ENCODE results near the gene UGT1A8. TPM values are rescaled to one million over a fixed set of nuclear protein-coding genes. Genes with fewer than 3 reads are reported as not detected.
A peak's percentile ranks its signal among the peaks of the same experiment; 100 is the strongest.
"Not testable (repeated sequence)": the region's sequence is repeated elsewhere in the genome, so short reads cannot be mapped to it uniquely, and the experiment has no call there.

Gene UGT1A8
- total RNA-seq (2014; rRNA removed; shearing (Covaris generic); ENCODE audit: low replicate concordance): 0.27 and 2.2 TPM in 2 replicates

- not testable (repeated sequence) for H3K4me3 ChIP-seq
- H3K9me3 ChIP-seq: peaks cover 12% of the 10 kb centered on the region
- peak; percentile 28 for DNase-seq
Measured at GRCh38 chr2:233617476-233617875, at the start of gene UGT1A8. UGT1A8 (plus strand) TSS chr2:233617633; CDS start chr2:233617708, 75 bp downstream.

DNA sequence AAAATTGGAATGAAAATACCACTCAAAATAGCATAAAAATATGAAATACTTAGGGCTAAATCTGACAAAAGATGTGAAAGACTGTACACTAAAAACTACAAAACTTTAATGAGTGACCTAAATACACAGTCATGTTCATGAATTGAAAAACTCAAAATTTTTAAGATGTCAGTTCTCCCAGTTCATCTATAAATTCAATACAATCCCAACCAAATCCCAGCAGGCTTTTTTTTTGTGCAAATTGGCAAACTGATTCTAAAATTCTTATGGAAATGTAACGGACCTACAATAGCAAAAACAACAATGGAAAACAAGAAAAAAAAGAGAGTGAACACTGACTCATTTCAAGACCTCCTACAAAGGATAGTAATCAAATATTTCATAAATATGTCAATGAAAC is 46.4 kb upstream of the UGT1A8 start:
- no peaks in the 10 kb centered on the region for H3K9me3 ChIP-seq
- H3K4me3 ChIP-seq: no peak overlapping the region
- H3K27me3 ChIP-seq: peaks cover 2% of the 10 kb centered on the region; the same call in 1 of the 2 replicates
- DNase-seq: no peak
- no peaks in the 10 kb centered on the region for H3K36me3 ChIP-seq

More at GRCh38 chr2:233617476-233617875, at the start of gene UGT1A8:
- not testable (repeated sequence) for H3K36me3 ChIP-seq, H3K27me3 ChIP-seq

DNA sequence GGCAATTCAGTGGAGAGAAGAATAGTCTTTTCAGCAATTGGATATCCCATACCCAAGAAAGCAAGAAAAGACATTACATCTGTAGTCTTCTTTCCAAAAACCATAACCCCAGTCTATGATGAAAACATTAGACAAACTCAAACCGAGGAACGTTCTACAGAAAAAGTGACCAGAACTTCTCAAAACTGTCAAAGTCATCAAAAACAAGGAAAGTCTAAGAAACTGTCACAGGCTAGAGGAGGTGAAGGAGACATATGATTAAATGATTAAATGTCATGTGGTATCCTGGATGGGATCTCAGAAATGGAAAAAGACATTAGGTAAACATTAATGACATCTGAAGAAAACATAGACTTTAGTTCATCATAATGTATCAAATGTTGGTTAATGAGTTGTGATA is 46.0 kb upstream of the UGT1A8 start:
- Histone ChIP-seq H3K9me3 (no peaks in the 10 kb centered on the region), H3K4me3 (no peak overlapping the region), H3K36me3 (no peaks in the 10 kb centered on the region), H3K27me3 (peaks cover 2% of the 10 kb centered on the region; the same call in 1 of the 2 replicates)
- no peak for DNase-seq

GRCh38 chr2:233572468-233572867 is 45.0 kb upstream of the UGT1A8 start:
- H3K4me3 ChIP-seq: no peak overlapping the region
- no peaks in the 10 kb centered on the region; the same call in 1 of the 2 replicates for H3K9me3 ChIP-seq
- H3K27me3 ChIP-seq: peaks cover 2% of the 10 kb centered on the region; the same call in 1 of the 2 replicates
- H3K36me3 ChIP-seq: no peaks in the 10 kb centered on the region
- no peak for DNase-seq

DNA sequence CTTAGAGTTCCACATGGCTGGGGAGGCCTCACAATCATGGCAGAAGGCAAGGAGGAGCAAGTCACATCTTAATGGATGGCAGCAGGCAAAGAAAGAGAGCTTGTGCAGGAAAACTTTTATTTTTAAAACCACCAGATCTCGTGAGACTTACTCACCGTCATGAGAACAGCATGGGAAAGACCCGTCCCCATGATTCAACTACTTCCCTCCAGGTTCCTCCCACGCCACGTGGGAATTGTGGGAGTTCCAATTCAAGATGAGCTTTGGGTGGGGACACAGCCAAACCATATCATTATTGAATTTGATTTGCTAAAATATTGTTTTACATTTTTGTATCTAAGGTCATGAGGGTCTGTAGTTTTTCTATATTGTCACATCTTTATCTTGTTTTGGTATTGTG is 40.1 kb upstream of the UGT1A8 start:
- not testable (repeated sequence) for H3K4me3 ChIP-seq, H3K27me3 ChIP-seq, H3K36me3 ChIP-seq, DNase-seq, H3K9me3 ChIP-seq

DNA sequence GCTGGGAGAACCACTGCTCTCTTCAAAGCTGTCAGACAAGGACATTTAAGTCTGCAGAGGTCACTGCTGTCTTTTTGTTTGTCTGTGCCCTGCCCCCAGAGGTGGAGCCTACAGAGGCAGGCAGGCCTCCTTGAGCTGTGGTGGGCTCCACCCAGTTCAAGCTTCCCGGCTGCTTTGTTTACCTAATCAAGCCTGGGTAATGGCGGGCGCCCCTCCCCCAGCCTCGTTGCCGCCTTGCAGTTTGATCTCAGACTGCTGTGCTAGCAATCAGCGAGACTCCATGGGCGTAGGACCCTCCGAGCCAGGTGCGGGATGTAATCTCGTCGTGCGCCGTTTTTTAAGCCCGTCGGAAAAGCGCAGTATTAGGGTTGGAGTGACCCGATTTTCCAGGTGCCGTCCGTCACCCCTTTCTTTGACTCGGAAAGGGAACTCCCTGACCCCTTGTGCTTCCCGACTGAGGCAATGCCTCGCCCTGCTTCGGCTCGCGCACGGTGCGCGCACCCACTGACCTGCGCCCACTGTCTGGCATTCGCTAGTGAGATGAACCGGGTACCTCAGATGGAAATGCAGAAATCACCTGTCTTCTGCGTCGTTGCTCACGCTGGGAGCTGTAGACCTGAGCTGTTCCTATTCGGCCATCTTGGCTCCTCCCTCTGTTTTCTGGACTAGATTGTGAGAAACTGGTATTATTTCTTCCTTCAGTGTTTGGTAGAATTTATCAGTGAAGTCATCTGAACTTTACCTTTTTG is 34.0 kb upstream of the UGT1A8 start:
- H3K27me3 ChIP-seq, H3K9me3 ChIP-seq, DNase-seq, H3K4me3 ChIP-seq, H3K36me3 ChIP-seq: not testable (repeated sequence)

- DNase-seq: no peak
- Histone ChIP-seq H3K9me3 (no peaks in the 10 kb centered on the region), H3K36me3 (no peaks in the 10 kb centered on the region), H3K4me3 (no peak overlapping the region), H3K27me3 (no peaks in the 10 kb centered on the region)
Measured at GRCh38 chr2:233584210-233584609, 33.2 kb upstream of the UGT1A8 start.

DNA sequence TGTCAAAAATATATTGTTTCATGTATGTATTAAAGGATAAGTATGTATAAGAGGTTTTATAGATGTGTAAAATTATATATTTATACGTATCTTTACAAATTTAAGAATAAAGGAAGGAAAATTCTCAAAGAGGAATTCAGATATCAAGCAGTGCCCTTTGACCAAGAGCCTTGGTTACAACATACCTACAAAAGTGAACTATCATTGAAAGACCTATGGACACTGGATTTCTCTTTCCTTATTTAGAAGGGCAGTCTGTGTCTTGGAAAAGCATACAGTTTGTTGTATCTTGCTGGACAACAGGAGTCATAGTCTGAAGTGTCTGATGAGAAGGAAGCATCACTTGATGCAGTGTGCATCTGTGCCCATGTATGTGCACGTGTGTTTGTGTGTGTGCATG is 29.0 kb upstream of the UGT1A8 start:
- DNase-seq: no peak
- H3K36me3 ChIP-seq: no peaks in the 10 kb centered on the region
- no peaks in the 10 kb centered on the region for H3K9me3 ChIP-seq
- no peak overlapping the region for H3K4me3 ChIP-seq
- no peaks in the 10 kb centered on the region for H3K27me3 ChIP-seq

- not testable (repeated sequence) for DNase-seq, H3K36me3 ChIP-seq, H3K9me3 ChIP-seq, H3K4me3 ChIP-seq, H3K27me3 ChIP-seq
Measured at GRCh38 chr2:233592706-233593105, 24.7 kb upstream of the UGT1A8 start.

GRCh38 chr2:233593201-233593600 is 24.2 kb upstream of the UGT1A8 start:
- Histone ChIP-seq H3K27me3 (no peaks in the 10 kb centered on the region), H3K9me3 (no peaks in the 10 kb centered on the region), H3K4me3 (no peak overlapping the region), H3K36me3 (no peaks in the 10 kb centered on the region)
- DNase-seq: no peak

DNA sequence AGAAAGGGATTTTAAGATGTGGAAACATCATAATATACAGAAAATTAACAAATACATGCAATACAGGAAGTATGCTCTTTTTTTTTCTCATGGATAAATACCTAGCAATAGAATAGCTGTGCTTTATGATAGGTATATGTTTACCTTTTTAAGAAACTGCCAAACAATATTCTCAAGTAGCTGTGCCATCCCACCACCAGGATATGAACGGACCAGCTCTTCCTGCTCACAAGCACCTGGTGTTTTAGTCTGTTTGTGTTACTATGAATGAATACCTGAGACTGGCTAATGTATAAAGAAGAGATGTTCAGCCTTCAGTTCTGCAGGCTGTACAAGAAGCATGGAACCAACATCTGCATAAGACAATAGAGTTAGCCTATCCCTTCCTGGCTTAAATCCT is 19.9 kb upstream of the UGT1A8 start:
- Histone ChIP-seq H3K36me3 (no peaks in the 10 kb centered on the region), H3K4me3 (no peak overlapping the region), H3K27me3 (no peaks in the 10 kb centered on the region), H3K9me3 (no peaks in the 10 kb centered on the region)
- DNase-seq: no peak

DNA sequence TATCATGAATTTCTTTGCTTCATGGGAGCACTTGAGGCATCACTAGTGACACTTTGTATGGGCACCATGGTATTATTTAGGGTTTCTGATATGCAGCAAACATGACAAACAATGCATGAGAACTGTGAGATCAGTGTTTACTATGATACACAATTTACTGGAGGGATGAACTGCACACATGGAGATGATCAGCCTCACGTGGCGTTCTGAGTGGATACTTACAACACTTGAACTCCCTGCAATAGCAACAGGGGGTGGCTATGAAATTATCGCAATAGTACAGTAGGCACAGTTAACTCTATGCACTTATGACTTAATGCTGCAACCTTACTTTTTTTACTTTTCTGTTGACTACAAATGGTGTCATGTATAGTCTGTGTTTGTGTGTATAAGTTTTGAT is 18.5 kb upstream of the UGT1A8 start:
- no peaks in the 10 kb centered on the region for H3K27me3 ChIP-seq
- no peaks in the 10 kb centered on the region for H3K36me3 ChIP-seq
- no peaks in the 10 kb centered on the region for H3K9me3 ChIP-seq
- H3K4me3 ChIP-seq: no peak overlapping the region
- DNase-seq: no peak

- no peaks in the 10 kb centered on the region for H3K36me3 ChIP-seq
Measured at GRCh38 chr2:233600386-233600785, 17.0 kb upstream of the UGT1A8 start.

GRCh38 chr2:233602076-233602475 is 15.4 kb upstream of the UGT1A8 start:
- Histone ChIP-seq H3K27me3 (no peaks in the 10 kb centered on the region), H3K9me3 (no peaks in the 10 kb centered on the region), H3K36me3 (no peaks in the 10 kb centered on the region), H3K4me3 (no peak overlapping the region)
- no peak for DNase-seq

More at GRCh38 chr2:233600386-233600785, 17.0 kb upstream of the UGT1A8 start:
- Histone ChIP-seq H3K4me3 (no peak overlapping the region), H3K9me3 (no peaks in the 10 kb centered on the region), H3K27me3 (no peaks in the 10 kb centered on the region)
- no peak for DNase-seq

DNA sequence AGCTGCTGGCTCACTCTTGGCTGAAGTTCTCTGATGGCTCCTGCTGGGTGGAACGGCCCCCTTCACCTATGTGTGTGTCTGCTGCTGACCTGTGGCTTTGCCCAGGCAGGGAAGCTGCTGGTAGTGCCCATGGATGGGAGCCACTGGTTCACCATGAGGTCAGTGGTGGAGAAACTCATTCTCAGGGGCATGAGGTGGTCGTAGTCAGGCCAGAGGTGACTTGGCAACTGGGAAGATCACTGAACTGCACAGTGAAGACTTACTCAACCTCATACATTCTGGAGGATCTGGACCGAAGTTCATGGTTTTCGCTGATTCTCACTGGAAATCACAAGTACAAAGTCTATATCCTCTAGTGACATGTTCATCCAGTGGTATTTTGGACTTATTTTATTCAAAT is 13.9 kb upstream of the UGT1A8 start:
- H3K36me3 ChIP-seq: no peaks in the 10 kb centered on the region
- no peak for DNase-seq
- H3K27me3 ChIP-seq: no peaks in the 10 kb centered on the region
- H3K9me3 ChIP-seq: no peaks in the 10 kb centered on the region
- H3K4me3 ChIP-seq: no peak overlapping the region

- H3K27me3 ChIP-seq: no peaks in the 10 kb centered on the region
Measured at GRCh38 chr2:233604826-233605225, 12.6 kb upstream of the UGT1A8 start.

DNA sequence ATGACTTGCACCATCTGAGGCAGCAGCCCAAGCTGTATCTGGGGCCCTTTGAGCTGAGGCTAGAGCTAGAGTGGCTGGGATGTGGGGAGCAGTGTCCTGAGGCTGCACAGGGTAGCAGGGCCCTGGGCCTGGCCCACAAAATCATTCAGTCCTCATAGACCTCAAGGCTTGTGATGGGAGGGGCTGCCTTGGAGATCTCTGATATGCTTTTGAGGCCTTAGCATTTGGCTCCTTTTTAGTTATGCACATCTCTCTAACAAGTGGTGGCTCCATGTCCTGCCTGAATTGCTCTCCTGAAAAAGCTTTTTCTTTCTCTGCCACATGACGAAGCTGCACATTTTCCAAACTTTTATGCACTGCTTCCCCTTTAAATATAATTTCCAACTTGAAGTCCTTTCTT is 11.8 kb upstream of the UGT1A8 start:
- no peaks in the 10 kb centered on the region for H3K36me3 ChIP-seq
- DNase-seq: no peak
- H3K4me3 ChIP-seq: no peak overlapping the region
- no peaks in the 10 kb centered on the region for H3K27me3 ChIP-seq
- peaks cover 2% of the 10 kb centered on the region; the same call in 1 of the 2 replicates for H3K9me3 ChIP-seq

More at GRCh38 chr2:233604826-233605225, 12.6 kb upstream of the UGT1A8 start:
- Histone ChIP-seq H3K4me3 (no peak overlapping the region), H3K9me3 (no peaks in the 10 kb centered on the region), H3K36me3 (no peaks in the 10 kb centered on the region)
- DNase-seq: no peak

- Histone ChIP-seq H3K27me3 (no peaks in the 10 kb centered on the region), H3K4me3 (no peak overlapping the region), H3K9me3 (peaks cover 12% of the 10 kb centered on the region), H3K36me3 (no peaks in the 10 kb centered on the region)
- DNase-seq: no peak
Measured at GRCh38 chr2:233611284-233611683, 6.1 kb upstream of the UGT1A8 start.
